Activated CD4-positive, CD25-positive, alpha-beta regulatory T cell treated with anti-CD3 and anti-CD28 coated beads, Interleukin-2, amount 50 U/mL, for 16 hours (primary cell): ENCODE results near the gene C19orf81.
"Not testable (repeated sequence)": the region's sequence is repeated elsewhere in the genome, so short reads cannot be mapped to it uniquely, and the experiment has no call there.

Experiments
- DNase-seq: peaks from one replicate; pipeline ENCODE4 v3.0.0-alpha.2; 2020; ENCODE audit warnings: low read depth, low spot score

C19orf81 gene

GRCh38 chr19:50649433-50650391, at the start of gene C19orf81:
Gene C19orf81 (plus strand): TSS chr19:50649445. CDS start chr19:50649445, 0 bp downstream.
- DNase-seq = no peak

GRCh38 chr19:50601407-50602088, 47.7 kb upstream of the C19orf81 start:
- DNase-seq = no peak

- DNase-seq = no peak
Observed at GRCh38 chr19:50602089-50602422, 47.2 kb upstream of the C19orf81 start.

- no peak for DNase-seq
Observed at GRCh38 chr19:50602496-50602895, 46.7 kb upstream of the C19orf81 start.

- no peak for DNase-seq
Observed at GRCh38 chr19:50602935-50603334, 46.3 kb upstream of the C19orf81 start.

GRCh38 chr19:50604264-50605073, 44.8 kb upstream of the C19orf81 start:
- DNase-seq = not testable (repeated sequence)

- not testable (repeated sequence) for DNase-seq
Observed at GRCh38 chr19:50606059-50606836, 43.0 kb upstream of the C19orf81 start.

- DNase-seq = no peak
Observed at GRCh38 chr19:50607388-50607787, 41.9 kb upstream of the C19orf81 start.

GRCh38 chr19:50607874-50608785, 41.1 kb upstream of the C19orf81 start:
- DNase-seq = peak; percentile 40

GRCh38 chr19:50612504-50613404, 36.5 kb upstream of the C19orf81 start:
- DNase-seq = not testable (repeated sequence)

GRCh38 chr19:50618379-50618778, 30.9 kb upstream of the C19orf81 start:
- not testable (repeated sequence) for DNase-seq

- DNase-seq = not testable (repeated sequence)
Observed at GRCh38 chr19:50619184-50619583, 30.1 kb upstream of the C19orf81 start.

- not testable (repeated sequence) for DNase-seq
Observed at GRCh38 chr19:50620394-50620906, 28.8 kb upstream of the C19orf81 start.

- DNase-seq = no peak
Observed at GRCh38 chr19:50624949-50625600, 24.2 kb upstream of the C19orf81 start.

- DNase-seq = no peak
Observed at GRCh38 chr19:50626011-50626410, 23.2 kb upstream of the C19orf81 start.

GRCh38 chr19:50626795-50627194, 22.4 kb upstream of the C19orf81 start:
- no peak for DNase-seq

GRCh38 chr19:50628146-50628545, 21.1 kb upstream of the C19orf81 start:
- no peak for DNase-seq

- DNase-seq = no peak
Observed at GRCh38 chr19:50628551-50628950, 20.7 kb upstream of the C19orf81 start.
